ENCODE data around the gene ABCA6. TPM values are rescaled to one million over a fixed set of nuclear protein-coding genes. Genes with fewer than 3 reads are reported as not detected.

ABCA6 gene
- total and polyA plus RNA-seq, 9 of the 15 experiments (the other 6 are each of a cell fraction or from before 2014, with no cell fraction given) = 0.06 to 0.73 (median 0.15) TPM

GRCh38 chr17:69047368-69048263 lies 94.1 kb downstream of the ABCA6 start (continued):
- peak; percentile 66 for TF ChIP-seq RBBP5 (IDR thresholded peaks at IDR 0.05; ENCODE audit: borderline replicate concordance, insufficient read depth, low read length, poor library complexity, severe bottlenecking)
- 0 out of 2 replicates have a peak, but pooled peaks have one; percentile 1 for TF ChIP-seq TFE3 (CRISPR knock-in tag; IDR thresholded peaks at IDR 0.05)
- TF ChIP-seq TEAD2 (tag; IDR thresholded peaks at IDR 0.05) = peak; percentile 5; the same call in 1 of the 2 replicates
- no peak for TF ChIP-seq KLF13 (tag; IDR thresholded peaks at IDR 0.05; ENCODE audit: borderline replicate concordance, low read depth)
- TF ChIP-seq, protein P1, sequence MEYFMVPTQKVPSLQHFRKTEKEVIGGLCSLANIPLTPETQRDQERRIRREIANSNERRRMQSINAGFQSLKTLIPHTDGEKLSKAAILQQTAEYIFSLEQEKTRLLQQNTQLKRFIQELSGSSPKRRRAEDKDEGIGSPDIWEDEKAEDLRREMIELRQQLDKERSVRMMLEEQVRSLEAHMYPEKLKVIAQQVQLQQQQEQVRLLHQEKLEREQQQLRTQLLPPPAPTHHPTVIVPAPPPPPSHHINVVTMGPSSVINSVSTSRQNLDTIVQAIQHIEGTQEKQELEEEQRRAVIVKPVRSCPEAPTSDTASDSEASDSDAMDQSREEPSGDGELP (CRISPR knock-in tag; IDR thresholded peaks at IDR 0.05; ENCODE audit: borderline replicate concordance) = peak; percentile 90
- peak in 1 of 2 experiments; percentile 34; a peak in 2 of 4 replicates for TF ChIP-seq RAD21 (CRISPR knock-in tag; conservative IDR thresholded peaks at IDR 0.05 in 1 of 2, IDR thresholded peaks at IDR 0.05 in 1 of 2)
- peak; percentile 98 for TF ChIP-seq SMARCE1 (IDR thresholded peaks at IDR 0.05)
- TF ChIP-seq ERF (CRISPR knock-in tag; IDR thresholded peaks at IDR 0.05) = peak; percentile 56; the same call in 1 of the 2 replicates
- TF ChIP-seq HDAC2 (IDR thresholded peaks at IDR 0.05) = peak; percentile 97
- no peak for TF ChIP-seq BMI1 (IDR thresholded peaks at IDR 0.05; ENCODE audit: low read length)
- peak; percentile 70 for TF ChIP-seq ZEB2 (IDR thresholded peaks at IDR 0.05)
- peak; percentile 99 for TF ChIP-seq CBFA2T3 (IDR thresholded peaks at IDR 0.05)

Measured in K562 (cell line).